SK-N-MC (cell line): ENCODE measurements around the gene PTPN22.

Source experiments
- EZH2 ChIP-seq: fragments of 200-600 bp; sonication (generic); IDR thresholded peaks from one replicate; pipeline ENCODE4 v1.6.1; 2017; ENCODE audit warnings: antibody characterized with exemption
- FOXP2 ChIP-seq: optimal IDR thresholded peaks from 2 replicates; pipeline ENCODE3; 2011; ENCODE audit warnings: mild to moderate bottlenecking, moderate library complexity; ENCODE audit not compliant: insufficient read depth; ENCODE audit errors: extremely low read length, control extremely low read depth
- POLR2AphosphoS5 ChIP-seq: IDR thresholded peaks from 2 replicates; pipeline ENCODE4 v1.6.1; 2012; ENCODE audit warnings: mild to moderate bottlenecking, low read depth, low read length, borderline replicate concordance

DNA sequence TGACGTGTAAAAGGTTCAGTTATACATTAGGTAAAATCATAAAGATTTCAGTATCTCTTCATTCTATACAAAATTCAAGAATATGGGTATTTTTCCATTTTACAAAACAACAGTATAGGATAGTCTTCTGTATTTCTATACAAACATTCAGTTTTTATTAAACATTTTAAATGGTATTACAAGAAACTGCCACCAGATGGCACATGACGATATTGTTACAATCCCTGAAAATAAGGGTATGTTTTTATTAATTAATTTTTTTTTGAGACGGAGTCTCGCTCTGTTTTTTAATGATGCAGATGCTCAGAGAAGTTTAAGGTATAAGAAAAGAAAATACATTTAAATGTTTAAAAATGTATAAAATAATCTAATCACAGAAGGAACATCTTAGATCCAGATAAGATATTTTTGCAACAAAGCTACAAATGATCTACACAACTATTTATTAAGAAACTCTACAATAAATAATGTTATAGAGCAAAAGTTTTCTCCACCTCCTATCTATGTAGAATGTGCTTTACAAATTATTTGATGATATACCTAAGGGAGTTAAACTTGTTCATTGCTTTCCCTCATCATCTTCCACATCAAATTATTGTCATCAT lies 35.7 kb downstream of the PTPN22 start:
- TF ChIP-seq POLR2AphosphoS5 = no peak
- TF ChIP-seq EZH2 = no peak
- TF ChIP-seq FOXP2 = no peak
